HG03558 (cell line): ENCODE results near the gene TMEM131.
"Not testable (repeated sequence)": the region's sequence is repeated elsewhere in the genome, so short reads cannot be mapped to it uniquely, and the experiment has no call there.

Experiments used
- ATAC-seq: cut with Tn5 transposase; IDR thresholded peaks from one replicate; pipeline ENCODE4 v1.9.1; 2021; ENCODE audit warnings: moderate number of reproducible peaks; ENCODE audit not compliant: unreplicated experiment; ENCODE audit errors: extremely low read depth

The TMEM131 gene

DNA sequence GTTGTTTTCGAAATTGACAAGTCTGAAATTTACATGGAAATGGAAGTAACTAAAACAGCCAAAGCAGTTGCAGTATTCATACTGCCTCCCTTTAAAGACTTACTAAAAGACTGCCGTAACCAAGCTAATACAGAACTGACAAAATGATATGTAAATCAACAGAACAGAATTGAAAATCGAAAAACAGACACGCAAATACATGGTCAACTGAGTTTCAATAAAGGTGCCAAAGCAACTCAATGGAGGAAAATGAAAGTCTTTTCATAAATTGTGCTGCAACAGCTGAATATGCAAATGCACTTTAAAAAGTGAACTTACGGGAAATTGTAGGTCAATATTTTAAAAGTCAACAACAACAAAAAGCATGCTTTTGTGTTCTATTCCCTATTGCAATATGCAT lies 34.2 kb downstream of the TMEM131 start:
- no peak for ATAC-seq

DNA sequence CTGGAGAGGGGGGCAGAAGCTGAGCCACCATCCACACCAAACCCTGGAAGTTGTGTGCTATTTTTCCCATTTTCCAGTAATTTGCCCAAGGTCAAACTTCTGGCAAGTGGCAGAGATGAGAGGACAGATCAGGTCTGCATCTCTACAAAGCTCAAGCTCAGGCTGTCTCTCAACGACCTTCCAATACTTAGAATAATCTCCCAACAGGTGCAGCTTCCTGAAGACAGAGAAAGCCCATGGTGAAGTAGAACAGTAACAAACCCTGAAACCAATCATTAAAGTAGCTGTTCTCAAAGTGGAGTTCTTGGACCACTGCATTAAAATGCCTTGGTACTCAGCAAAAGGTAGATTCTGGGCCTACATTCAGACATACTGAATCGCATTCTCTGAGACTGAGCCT lies 37.6 kb downstream of the TMEM131 start:
- ATAC-seq: no peak

DNA sequence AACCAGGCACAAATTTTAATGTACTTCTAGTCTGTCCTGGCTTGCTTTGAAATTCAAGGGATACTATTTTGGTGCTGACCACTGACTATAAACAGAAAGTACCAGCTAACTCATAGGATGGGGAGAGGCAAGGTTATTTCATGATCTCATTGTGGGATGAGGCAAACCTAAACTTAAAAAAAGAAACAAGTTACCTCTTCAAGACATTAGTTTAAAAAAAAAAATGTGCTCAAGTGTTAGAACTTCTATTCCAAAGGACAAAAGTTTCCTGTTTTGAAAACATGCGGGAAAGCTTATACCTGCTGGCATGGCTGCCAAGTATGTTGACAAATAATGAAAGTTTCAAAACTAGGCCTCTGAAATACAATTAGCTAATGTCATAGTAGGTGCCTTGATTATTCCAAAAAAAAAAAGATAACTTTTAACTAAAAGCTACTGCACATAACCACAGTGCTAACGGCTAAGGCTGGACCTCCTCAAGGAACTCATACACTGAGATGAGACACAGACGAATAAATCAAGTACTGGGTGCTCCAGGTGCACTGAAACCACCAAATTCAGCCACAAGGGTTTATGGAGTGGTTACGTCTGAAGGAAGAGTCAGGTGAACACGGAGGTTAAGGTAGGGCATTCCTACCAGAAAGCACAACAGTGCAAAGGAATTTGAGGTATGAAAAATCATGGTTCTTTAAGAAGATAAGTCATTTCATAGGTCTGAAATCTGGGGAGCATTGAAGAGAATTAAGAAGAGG lies 38.1 kb downstream of the TMEM131 start:
- no peak for ATAC-seq

- not testable (repeated sequence) for ATAC-seq
Observed at GRCh38 chr2:97956753-97957152, 39.0 kb downstream of the TMEM131 start.

DNA sequence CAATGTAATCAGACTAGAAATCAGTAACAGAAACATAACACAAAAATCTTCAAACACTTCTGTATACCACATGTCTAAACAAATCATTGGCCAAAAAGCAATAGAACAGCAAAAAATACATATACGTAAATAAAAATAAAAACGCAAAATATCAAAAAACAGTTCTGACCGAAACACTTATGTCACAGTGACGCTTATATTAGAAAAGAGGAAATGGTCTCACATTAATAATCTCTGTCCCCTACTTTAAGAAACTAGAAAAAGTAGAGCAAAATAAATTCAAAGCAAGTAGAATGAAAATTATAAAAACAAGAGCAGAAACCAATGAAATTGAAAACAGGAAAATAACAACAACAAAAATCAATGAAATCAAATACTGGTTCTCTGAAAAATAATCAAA lies 41.9 kb downstream of the TMEM131 start:
- no peak for ATAC-seq

DNA sequence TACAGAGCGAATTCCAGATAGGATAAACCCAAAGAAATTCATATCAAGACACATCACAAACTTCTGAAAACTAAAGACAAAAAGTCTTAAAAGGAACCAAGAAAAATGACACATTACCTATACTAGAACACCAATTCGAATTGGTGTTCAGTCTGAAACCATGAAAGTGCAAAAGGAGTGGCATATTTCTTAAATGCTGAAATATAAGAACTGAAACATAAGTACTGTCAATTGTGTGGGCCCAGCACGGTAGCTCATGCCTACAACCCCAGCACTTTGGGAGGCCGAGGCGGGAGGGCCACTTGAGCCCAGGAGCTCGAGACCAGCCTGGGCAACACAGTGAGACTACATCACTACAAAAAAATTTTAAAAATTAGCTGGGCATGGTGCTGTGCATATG lies 43.4 kb downstream of the TMEM131 start:
- ATAC-seq: no peak

- no peak for ATAC-seq
Observed at GRCh38 chr2:97951155-97951680, 44.5 kb downstream of the TMEM131 start.

- no peak for ATAC-seq
Observed at GRCh38 chr2:97950329-97951154, 45.2 kb downstream of the TMEM131 start.

- ATAC-seq: no peak
Observed at GRCh38 chr2:97948926-97949325, 46.8 kb downstream of the TMEM131 start.

GRCh38 chr2:97945791-97946190 lies 50.0 kb downstream of the TMEM131 start:
- no peak for ATAC-seq

DNA sequence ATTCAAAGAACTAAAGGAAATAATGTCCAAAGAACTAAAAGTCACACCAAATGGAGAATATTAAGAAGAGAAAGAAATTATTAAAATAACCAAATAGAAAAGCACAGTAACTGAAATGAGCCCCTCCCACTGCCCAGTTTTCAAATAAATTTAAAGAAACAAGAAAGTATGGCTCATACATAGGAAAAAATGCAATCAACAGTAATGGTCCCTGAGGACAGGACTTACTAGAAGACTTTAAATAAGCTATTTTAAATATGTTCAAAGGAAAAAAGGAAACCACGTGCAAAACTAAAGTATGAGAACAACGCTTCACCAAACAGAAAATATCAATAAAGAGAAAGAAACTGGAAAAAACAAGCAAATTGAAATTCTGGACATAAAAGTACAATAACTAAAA lies 58.9 kb downstream of the TMEM131 start:
- ATAC-seq: no peak

DNA sequence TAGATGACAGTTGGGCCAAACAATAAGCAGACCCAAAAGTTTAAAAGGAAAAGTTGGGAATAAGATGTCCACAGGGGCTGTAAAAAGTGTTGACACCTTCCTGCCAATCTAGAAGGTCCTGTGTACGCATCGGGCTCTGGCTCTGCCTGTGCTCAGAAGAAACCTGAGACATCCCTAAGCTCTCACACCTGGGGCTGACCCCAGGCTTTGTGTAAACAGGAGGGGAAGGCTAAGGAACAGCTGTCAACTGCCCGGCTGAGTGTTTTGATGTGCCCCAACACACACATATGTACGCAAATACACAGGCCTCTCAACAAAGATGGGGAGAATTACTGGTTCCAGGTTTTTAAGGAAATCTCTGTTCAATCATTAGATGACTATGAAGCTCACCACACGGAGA lies 59.5 kb downstream of the TMEM131 start:
- peak; percentile 37 for ATAC-seq

DNA sequence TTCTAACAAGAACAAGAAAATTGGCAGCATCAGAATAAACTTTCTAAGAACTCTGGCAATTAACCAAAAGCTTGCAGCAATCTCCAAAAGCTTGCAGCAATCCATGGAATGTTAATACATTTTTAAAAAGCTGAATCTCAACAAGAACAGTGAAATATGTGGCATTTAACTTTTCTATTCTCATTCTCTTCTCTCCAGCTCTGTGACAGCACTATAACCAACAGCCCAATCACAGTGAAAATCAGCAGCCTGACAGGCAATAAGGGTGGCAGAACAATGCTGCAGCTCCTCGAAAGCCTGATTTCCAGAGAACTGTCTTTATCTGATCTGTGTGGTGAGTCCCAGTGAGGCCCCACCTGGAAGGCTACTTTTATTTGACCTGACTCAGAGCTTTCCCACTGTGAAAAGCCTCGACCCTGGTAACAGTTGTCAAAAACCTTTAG lies 60.0 kb downstream of the TMEM131 start:
- ATAC-seq: no peak

DNA sequence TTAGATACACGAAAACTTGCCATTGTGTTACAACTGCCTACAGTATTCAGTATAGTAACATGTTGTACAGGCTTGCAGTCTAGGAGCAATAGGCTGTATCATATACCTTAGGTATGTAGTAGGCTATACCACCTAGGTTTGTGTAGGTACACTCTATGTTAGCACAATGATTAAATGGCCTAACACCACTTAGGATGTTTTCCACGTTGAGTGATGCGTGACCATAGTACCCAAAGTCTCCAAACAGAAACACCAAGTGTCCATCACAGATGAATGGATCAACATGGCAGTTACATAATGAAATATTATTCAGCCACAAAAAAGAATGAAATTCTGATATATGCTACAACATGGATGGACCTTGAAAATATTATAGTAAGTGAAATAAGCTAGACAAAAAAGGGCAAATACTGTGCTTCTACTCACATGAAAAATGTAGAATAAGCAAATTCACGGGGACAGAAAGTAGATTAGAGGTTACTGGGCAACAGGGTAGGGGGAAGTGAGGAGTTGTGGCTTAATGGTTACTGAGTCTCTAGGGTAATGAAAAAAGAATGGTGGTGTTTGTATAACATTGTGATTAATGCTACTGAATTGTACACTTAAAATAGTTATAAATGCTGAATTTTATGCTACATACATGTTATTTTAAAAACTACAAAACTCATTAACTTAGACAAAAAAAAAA lies 62.6 kb downstream of the TMEM131 start:
- ATAC-seq: no peak

GRCh38 chr2:97931858-97932225 lies 63.9 kb downstream of the TMEM131 start:
- no peak for ATAC-seq

DNA sequence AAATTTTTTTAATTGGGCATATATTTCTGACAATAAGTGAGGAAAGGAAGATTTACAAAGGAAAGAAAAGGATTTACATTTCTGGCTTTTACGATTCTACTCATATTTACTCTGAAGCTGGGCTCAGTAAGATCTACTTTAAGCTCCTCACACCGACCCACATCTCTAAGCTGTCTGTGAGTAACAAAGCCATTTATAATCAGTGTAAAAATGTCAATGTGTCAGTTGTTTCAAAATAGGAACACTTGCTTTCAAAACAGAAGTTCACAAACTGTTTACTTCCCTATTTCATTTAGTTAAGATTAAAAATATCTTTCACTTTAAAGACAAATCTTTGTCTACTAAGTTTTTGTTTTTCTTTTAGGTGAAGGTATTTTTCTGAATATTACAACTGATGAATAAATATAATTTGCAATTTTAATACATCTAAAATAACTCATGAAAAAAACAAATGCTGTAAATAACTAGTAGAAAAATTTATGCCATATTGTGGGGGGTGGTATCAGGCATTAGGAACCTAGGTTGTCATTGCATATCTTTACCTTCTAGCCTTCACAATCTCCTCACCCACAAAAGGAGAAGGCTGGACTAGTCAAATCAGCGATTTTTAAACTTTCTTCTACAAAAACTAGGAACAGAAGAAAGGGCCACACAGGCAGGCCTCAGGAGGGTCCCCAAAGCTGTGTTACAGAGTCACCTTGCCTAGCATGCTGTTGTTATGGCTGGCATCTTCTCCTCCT lies 64.5 kb downstream of the TMEM131 start:
- no peak for ATAC-seq

DNA sequence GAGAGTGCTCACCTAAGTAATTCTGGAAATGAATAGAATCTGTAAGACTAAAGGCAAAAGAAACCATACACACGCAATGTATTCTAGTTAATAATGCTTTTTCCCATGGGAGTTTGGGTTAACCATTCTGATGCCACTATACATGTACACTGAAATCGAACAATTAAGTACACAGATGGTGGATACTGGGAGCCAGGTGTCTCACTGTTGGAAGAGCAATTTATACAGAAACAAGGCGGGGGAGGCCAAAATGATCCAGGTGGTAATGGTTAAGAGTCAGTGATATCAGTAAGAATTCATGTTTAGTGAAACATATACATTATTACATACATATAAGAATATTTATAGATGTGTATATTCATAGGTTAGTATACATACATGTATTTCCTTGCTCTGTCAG lies 67.2 kb downstream of the TMEM131 start:
- ATAC-seq: no peak

DNA sequence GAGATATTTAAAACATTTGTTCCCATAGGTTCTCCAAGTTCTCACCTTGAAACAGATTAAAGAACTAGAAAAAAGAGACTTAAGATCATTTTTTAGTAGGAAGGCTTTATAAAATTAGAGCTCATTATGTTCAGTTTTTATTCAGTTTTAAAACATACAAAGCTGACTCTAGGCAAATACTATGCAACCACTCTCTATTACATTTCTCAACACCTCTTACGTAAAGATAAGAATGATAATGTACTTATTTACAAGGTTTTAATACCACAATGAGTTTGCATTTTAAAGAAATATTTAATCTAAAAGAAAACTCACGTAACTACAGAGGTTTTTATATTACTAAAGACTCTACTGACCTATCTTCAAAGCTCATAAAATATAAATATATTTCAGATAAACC lies 68.8 kb downstream of the TMEM131 start:
- ATAC-seq: no peak

GRCh38 chr2:97924194-97924593 lies 71.6 kb downstream of the TMEM131 start:
- no peak for ATAC-seq

GRCh38 chr2:97919858-97920257 lies 75.9 kb downstream of the TMEM131 start:
- ATAC-seq: no peak
